Measurements from ENCODE around the gene PRKCH.

- TF ChIP-seq CTCF (IDR thresholded peaks at IDR 0.05) (peak; percentile 48 to 61), EP300 (IDR thresholded peaks at IDR 0.05) (no peak), POLR2A (IDR thresholded peaks at IDR 0.05) (no peak), POLR2AphosphoS5 (IDR thresholded peaks at IDR 0.05) (no peak)
These were observed 153.9 kb downstream of the PRKCH start for GRCh38 chr14:61475316-61475715.
